HG03354 (cell line): Measurements from ENCODE around the gene NPDC1.
"Not testable (repeated sequence)": the region's sequence is repeated elsewhere in the genome, so short reads cannot be mapped to it uniquely, and the experiment has no call there.

ENCODE experiments used
- ATAC-seq: cut with Tn5 transposase; IDR thresholded peaks from one replicate; pipeline ENCODE4 v1.9.1; 2021; ENCODE audit warnings: mild to moderate bottlenecking; ENCODE audit not compliant: unreplicated experiment, poor library complexity, severe bottlenecking

Gene NPDC1

GRCh38 chr9:137076636-137077009 lies 30.6 kb upstream of the NPDC1 start:
- no peak for ATAC-seq

DNA sequence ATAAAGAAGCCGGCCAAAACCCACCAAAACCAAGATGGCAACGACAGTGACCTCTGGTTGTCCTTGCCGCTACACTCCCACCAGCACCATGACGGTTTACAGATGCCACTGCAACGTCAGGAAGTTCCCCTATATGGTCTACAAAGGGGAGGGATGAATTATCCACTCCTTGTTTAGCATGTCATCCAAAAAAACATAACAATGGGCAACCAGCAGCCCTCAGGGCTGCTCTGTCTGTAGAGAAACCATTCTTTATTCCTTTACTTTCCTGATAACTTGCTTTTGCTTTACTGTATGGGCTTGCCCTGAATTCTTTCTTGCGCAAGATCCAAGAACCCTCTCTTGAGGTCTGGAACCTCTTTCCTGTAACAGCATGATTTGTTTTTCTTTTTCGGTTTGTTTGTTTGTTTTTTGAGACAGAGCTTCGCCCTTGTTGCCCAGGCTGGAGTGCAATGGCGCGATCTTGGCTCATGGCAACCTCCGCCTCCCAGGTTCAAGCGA lies 29.3 kb upstream of the NPDC1 start:
- no peak for ATAC-seq

DNA sequence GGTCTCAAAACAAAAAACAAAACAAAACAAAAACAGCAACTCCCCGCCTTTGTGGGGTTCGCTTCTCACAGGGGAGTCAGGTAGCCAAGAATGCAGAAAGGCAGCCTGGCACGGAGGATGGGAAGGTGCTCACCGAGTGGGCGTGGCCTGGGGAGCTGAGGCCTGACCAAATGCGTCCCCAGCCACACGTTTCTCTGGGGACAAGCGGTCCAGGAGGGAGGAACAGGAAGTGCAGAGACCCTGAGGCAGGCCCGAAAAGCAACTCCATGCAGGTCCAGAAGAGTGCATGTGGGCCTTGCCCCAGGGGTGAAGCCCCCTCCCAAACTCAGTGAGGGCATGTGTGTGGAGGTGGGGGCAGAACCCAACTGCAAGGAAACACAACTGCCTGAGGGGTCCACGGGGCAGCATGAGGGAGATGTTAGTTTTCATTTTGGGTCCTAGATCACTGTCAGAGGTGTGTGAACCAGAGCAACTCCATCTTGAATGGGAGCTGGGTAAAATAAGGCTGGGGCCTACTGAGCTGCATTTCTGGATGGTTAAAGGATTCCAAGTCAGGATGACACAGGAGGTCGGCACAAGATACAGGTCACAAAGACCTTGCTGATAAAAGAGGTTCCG lies 28.8 kb upstream of the NPDC1 start:
- ATAC-seq: no peak

DNA sequence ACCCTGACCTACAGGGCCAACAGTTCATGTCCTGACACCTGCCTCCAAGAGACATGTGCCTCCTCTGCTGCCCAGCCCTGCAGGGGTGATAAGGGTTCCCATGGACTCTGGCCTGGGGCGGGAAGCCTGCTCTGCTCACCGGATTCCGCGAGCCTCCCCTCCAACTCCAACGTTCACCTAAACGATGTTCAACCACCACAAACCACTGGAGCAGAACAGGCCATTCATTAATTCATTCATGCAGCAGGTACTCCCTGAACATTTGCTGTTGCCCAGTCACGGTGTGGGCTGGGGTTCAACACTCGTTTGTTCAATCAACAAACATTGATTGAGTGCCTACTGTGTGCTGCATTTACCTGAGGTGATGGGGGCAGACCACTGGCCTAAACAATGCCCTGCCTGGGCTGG lies 28.0 kb upstream of the NPDC1 start:
- ATAC-seq: no peak

GRCh38 chr9:137071282-137071681 lies 25.3 kb upstream of the NPDC1 start:
- no peak for ATAC-seq

GRCh38 chr9:137070906-137071275 lies 24.9 kb upstream of the NPDC1 start:
- ATAC-seq: peak; percentile 10

DNA sequence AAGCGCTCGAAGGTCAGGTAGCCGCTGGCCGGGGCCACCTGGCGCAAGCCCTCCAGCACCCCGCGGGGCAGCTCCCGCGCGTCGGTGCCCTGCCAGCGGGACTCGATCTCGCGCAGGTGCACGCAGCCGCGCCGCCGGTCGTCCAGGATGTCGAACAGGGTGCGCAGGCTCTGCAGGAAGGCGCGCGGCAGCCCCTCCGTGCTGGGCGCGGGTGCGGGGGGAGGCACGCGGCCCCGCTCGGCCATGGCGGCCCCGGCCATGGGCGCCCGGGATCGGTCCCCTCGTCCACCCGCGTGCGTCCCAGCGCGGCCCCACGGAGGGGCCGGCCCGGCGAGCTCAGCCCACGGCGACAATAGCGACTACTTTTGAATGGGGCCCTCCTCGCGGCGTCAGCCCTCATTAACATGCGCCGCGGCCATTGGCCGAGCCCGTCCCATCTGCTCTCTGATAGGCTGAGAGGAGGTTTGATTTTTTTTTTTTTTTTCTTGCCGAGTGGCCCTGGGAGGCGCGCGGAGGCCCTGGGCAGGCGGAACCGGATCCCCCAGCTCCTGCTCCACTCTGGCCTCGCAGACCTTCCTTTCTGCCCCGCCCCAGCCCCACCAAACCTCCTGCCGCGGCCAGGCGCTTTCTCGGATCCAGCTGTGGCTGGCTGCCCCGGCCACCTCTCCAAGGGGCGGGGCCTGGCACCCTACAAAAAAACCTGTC lies 24.4 kb upstream of the NPDC1 start, which contains the start of gene SAPCD2:
TSS of gene SAPCD2 (minus strand) at position 357 of the 705 bp plus-strand sequence. CDS start at position 260, 97 bp downstream.
- ATAC-seq: peak; percentile 75

GRCh38 chr9:137069508-137070091 lies 23.6 kb upstream of the NPDC1 start:
- ATAC-seq: peak; percentile 16

DNA sequence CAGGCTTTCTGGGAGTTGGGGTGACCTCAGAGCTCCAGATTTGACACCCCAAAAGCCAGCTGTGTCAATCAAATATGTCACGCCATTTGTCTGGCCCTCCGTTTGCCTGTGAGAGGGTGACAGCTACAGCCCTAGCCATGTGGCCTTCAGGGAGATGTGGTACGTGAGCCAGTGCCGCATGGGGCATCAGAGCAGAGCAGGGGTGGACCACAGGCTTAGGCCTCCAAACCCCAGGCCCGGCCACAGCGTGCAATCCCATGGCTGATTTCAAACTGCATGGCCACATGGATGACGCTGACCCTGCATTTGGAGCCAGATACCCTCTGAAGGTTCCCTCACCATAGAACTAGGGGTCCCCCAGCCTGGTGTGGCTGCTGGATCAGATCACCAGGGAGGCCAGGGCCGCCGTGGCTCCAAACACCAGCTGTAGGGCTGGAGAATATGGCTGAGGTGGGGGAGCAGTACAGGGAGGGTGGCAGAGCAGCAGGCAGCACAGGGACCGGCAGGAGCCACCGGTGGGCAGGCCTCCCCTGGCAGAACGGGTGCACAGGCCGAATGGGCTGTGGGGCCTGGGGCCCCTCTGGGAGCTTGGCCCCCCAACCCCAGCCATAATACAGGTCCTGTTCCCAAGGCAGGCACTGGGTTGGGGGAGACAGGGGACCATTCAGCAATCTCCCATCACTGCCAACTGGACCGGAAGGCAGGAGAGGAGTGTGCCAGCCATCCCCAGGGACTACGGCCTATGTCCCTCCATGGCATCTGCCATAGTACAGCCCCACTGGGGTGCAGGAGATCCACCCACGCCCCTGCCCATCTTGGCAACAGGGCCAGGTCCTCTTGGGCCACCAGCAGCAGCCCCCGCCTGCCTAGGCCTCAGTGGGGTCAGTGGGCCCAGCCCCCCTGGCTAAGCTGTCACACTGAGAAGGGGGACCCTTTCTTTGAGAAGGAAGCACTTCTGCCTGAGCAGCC lies 22.8 kb upstream of the NPDC1 start:
- no peak for ATAC-seq

DNA sequence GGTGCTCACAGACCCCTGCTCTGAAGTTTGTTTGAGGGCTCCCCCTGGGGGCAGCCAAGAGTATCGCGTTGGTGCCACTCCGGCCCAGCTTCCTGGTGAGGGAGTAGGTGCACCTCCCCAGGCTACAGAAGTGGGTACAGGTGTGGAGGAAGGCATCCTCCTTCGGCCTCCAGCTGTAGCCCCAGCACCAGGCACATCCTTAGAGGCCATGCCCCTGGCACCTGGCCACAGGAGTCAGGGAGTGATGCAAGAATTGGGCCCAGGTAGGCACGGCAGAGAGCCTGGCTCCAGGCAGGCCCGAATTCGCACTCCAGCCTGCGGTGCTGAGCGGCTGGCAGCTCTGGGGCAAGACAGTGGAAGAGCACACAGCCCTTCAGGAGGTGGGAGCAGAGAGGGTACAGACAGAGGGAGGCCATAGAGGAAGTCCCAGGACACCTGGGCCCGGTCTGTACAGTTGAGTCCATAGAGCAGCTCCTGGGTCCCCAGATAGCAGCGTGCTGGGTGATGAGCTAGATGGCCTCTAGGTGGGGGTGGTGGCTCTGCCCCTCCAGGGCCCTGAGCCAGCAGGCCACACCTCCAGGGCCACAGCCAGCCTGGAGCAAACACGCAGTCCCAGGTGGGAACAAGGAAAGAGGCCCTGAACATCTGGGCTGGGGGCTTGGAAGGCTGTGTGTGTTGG lies 22.0 kb upstream of the NPDC1 start:
- ATAC-seq: peak; percentile 41

DNA sequence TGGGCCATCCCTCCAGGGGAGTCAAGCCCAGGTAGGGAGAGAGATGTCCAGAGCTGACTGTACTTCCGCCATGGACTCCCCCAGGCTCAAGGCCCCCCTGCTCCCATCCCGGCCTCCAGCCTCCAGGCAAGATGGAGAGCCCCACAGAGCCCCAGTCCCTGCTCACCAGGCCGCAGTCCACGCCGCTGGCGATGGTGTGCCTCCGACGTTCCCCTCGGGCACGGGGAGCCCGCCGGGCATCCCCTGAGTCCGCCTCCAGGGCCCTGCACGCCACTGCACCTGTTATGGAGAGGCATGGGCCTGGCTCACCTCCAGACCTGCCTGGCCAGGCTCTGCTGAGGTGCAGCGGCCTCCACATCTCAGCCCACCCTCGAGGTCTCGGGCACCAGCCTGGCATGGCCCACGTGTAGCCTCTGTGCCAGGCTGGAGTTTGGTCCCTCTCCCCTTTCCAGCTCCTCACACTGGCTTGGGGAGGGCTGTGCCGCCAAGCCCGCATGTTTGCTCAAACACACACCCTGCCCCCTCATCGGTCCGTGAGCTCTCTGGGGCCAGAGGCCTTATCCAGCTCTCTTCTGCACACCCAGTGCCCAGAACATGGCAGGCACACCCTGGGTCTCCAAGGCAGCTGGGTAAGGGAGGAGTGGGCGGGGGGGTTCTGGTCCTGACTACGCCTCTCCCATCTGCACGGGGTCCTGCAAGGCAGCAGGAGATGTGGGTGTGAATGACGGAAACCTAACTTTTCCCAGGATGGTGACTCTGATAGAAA lies 20.3 kb upstream of the NPDC1 start:
- no peak for ATAC-seq

- no peak for ATAC-seq
Observed at GRCh38 chr9:137065336-137065967, 19.5 kb upstream of the NPDC1 start.

GRCh38 chr9:137064880-137065164 lies 18.8 kb upstream of the NPDC1 start:
- no peak for ATAC-seq

DNA sequence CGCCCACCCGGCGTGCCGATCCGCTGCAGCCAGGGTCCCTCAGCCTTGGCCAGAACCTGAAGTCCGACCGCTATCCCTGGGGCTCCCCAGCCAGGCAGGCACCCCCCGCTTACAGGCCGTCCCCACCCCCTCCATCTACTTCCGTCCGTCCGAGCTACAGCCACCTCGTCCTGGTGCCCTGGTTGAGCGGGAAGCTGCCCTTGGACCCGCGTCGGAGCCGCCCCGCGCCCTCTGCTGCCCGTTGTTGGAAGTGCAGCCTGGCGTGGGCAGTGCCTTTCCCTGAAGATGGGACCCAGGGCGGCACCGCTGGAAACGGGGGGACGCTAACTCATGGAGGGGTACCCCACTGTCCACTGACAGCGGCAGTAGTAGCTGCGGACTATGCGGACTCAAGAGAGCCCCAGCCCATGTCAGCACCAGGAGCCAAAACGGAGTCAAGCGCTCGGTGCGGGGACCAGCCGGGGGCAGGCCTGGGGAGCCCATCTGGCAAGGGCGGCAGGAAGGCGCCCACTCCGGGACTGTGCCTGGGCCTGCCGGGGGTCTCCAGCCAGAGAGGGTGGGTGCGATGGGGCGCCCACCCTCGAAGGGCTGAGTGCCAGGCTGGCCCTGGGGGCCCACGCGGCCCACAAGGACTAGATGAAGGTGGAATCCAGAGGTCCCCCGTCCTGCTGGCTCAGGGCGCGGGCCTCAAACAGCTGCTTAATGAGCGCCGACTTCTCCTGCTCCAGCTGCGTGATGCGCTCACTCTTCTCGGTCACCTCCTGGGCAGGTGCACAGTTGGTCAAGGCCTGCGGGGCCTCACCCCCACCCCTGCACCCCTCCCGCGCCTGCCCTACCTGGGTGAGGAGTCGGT lies 18.3 kb upstream of the NPDC1 start:
- ATAC-seq: no peak

DNA sequence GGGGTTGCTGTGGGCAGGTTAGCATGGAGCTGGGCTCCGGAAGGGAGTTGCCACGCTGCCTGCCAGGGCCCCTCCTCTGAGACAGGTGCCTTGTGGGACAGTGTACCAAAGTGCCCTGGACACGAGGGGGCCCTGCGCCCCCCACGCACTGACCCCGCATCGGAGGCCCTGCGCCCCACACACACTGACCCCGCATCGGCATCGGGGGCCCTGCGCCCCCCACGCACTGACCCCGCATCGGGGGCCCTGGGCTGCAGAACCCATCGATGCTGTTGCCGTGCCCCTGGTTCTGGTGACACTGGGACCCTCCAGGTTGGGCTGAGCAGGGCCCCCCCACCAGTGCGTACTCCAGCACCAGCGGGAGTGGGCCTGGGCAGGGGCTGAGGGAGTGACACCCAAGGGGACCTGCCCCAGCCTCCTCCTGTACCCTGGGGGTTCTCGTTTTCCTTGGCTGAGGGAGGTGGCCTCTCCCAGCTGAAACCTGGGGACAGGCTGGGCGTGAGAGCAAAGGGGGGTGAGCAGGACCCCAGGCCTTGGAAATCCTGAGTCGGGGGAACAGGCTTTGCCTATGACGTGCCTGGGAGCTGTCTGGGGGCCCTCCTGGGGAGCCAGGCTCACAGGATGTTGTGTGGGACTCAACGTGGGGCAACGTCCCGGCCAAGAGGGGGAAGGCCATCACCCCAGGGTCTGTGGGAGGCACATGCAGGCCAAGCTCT lies 17.5 kb upstream of the NPDC1 start:
- no peak for ATAC-seq

DNA sequence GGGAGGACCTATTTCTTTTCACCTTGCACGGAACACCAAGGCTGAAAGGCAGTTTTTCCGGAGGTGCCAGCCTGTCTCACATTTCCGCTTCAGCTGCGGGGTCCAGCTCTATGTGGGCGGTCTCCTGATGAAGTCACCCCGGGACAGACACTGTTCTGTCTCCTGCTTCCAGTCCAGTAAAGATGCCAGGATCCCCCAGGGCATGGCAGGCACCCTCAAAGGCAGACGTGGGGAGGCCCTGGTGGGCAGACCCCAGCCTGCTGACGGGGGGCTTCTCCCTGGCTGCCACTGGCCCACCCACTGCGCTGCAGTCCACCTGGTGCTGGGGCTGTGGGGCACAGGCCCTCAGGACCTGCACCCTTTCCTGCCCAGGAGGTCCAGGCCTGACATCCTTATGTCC lies 16.8 kb upstream of the NPDC1 start:
- ATAC-seq: not testable (repeated sequence)

DNA sequence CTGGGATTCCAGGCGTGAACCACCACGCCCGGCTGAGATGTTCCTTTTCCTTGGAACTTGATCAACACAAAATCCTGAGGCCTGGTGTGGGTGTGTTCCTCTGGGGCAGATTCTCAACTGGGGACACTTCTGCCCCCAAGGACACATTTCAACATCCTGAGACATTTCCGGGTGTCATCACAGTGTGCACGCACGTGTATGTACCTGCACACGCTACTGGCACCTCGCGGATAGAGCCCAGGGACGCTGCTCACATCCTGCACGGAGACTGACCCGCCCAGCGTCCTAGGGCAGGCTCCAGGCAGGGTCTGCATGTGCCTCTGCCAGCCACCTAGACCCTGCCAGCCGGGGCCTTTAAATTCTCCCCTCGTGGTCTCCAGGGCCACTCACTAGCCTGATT lies 16.4 kb upstream of the NPDC1 start:
- no peak for ATAC-seq
